ENCODE results near the gene OR10A2. TPM values are rescaled to one million over a fixed set of nuclear protein-coding genes. Genes with fewer than 3 reads are reported as not detected.

OR10A2 gene
- total and polyA plus RNA-seq, 10 of the 15 experiments (the other 5 are each of a cell fraction or from before 2014, with no cell fraction given): 0.04 to 0.06 TPM; not detected in 8

GRCh38 chr11:6900327-6900999 is 37.6 kb downstream of the OR10A2 start:
- TF ChIP-seq IKZF2 (IDR thresholded peaks at IDR 0.05) (no peak), BMI1 (IDR thresholded peaks at IDR 0.05; ENCODE audit: borderline replicate concordance) (no peak), TCF3 (IDR thresholded peaks at IDR 0.05; ENCODE audit: borderline replicate concordance, insufficient read depth, low read depth, low read length) (no peak), SMC3 (IDR thresholded peaks at IDR 0.05; ENCODE audit: borderline replicate concordance, low read length) (peak; percentile 11; the same call in 1 of the 2 replicates), SPI1 (IDR thresholded peaks at IDR 0.05; ENCODE audit: borderline replicate concordance, insufficient read depth, low read depth, low read length) (no peak), NR2C1 (IDR thresholded peaks at IDR 0.05) (no peak), HDGF (IDR thresholded peaks at IDR 0.05) (no peak), POU2F2 (IDR thresholded peaks at IDR 0.05; ENCODE audit: borderline replicate concordance, low read depth, low read length) (no peak), NRF1 (conservative IDR thresholded peaks at IDR 0.05; ENCODE audit: low read depth, low read length) (no peak), MEF2A (IDR thresholded peaks at IDR 0.05; ENCODE audit: insufficient read depth, low read depth, low read length) (no peak), CTCF (IDR thresholded peaks at IDR 0.05 in 2 of 3, conservative IDR thresholded peaks at IDR 0.05 in 1 of 3; ENCODE audit: control insufficient read depth in 2 of 3, extremely low read depth in 1 of 3, insufficient read depth in 1 of 3, low read depth in 3 of 3, low read length in 3 of 3) (peak in 1 of 3 experiments; percentile 17; a peak in 2 of 6 replicates), ZNF687 (IDR thresholded peaks at IDR 0.05) (no peak), FOXM1 (IDR thresholded peaks at IDR 0.05; ENCODE audit: low read depth, low read length) (no peak), ASH2L (IDR thresholded peaks at IDR 0.05; ENCODE audit: borderline replicate concordance, low read depth) (no peak)
- Histone ChIP-seq H3K27me3 (replicated peaks in 1 of 2; ENCODE audit: control insufficient read depth in 2 of 2, insufficient read depth in 2 of 2, low read length in 1 of 2) (no peaks in the 10 kb centered on the region; a peak in 1 of 4 replicates), H3K4me2 (ENCODE audit: control insufficient read depth, insufficient read depth) (no peak overlapping the region), H3K4me3 (no peak overlapping the region), H3K4me1 (ENCODE audit: control insufficient read depth, insufficient read depth, low read length) (no peaks in the 10 kb centered on the region), H4K20me1 (ENCODE audit: control insufficient read depth, insufficient read depth) (no peaks in the 10 kb centered on the region), H3K9me3 (replicated peaks; ENCODE audit: control insufficient read depth, insufficient read depth, low read length) (no peaks in the 10 kb centered on the region), H3K79me2 (ENCODE audit: control insufficient read depth, insufficient read depth, low read length) (no peaks in the 10 kb centered on the region), H2AFZ (ENCODE audit: control insufficient read depth, low read depth, low read length) (no peak overlapping the region), H3K9ac (ENCODE audit: control insufficient read depth, insufficient read depth, low read length) (no peak overlapping the region), H3K36me3 (ENCODE audit: control insufficient read depth in 2 of 2, insufficient read depth in 2 of 2, low read length in 1 of 2) (no peaks in the 10 kb centered on the region), H3K27ac (ENCODE audit: control insufficient read depth, insufficient read depth) (no peak overlapping the region)
- no peak for FAIRE-seq
- ChIA-PET CTCF (interaction anchor here (0.9 kb wide), 1 partner anchor 11 kb away, joined by 4 read pairs; no protein-coding TSS in a partner anchor), POLR2A (no interaction called here), RAD21 (ENCODE audit: unreplicated experiment) (no interaction called here), SMC1A (ENCODE audit: uncharacterized antibody, unreplicated experiment) (interaction anchor here (1.2 kb wide), 1 partner anchor 23 kb away, joined by 3 read pairs; no protein-coding TSS in a partner anchor)
- no peak for DNase-seq (ENCODE audit: low read depth, low spot score)
- intact Hi-C loops (cut with micrococcal nuclease; ENCODE audit: unreplicated experiment) (no loop called here), in situ Hi-C loops (cut with MboI) (no loop called here)
- WGBS (ENCODE audit: insufficient coverage, insufficient replicate concordance, low lambda C conversion rate, missing lambda C conversion rate): 2% methylated on average over 2 of the region's 2 CpGs
- ATAC-seq: peak; percentile 42; the same call in 2 of the 3 replicates
- no TSS peak for BruUV-seq (replicated peaks)
